HG03196 (cell line): Measurements from ENCODE around the gene POC1A.
"Not testable (repeated sequence)": the region's sequence is repeated elsewhere in the genome, so short reads cannot be mapped to it uniquely, and the experiment has no call there.

Source experiments
- ATAC-seq: cut with Tn5 transposase; IDR thresholded peaks from one replicate; pipeline ENCODE4 v1.9.1; 2021; ENCODE audit not compliant: unreplicated experiment

The POC1A gene

GRCh38 chr3:52184690-52185089, 30.5 kb upstream of the POC1A start:
- no peak for ATAC-seq

DNA sequence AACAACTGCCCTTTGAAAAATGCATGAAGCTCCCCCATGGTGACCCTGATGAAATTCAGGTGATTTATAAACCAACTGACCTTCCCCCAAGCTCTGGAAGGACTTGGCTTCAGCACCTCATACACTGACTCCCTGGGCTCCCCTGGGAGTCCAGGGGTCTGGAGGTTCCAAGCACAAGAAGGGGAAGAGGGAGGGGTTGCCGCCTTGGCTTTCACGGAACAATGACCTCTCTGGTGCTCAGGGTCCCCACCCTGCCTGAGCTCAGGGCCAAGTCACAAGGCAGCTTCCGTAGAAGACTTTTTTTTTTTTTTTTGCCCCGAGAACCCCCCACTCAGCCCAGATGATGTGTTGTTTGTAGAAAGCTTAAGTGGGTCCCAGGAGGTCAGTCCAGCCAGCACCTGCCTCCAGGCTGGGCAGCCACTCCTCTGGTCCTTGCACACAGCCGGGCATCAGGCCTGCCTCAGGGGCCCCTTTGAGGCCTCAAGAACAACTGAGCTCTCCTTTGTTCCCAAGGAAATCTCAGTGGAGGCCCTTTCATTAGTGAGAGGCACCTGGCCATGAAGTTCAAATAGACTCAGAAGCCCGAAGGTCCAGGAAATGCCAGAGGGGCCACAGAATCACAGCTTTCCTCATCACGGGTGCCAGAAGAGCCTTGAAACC, 29.7 kb upstream of the POC1A start:
- no peak for ATAC-seq

- no peak for ATAC-seq
Measured at GRCh38 chr3:52182691-52183090, 28.5 kb upstream of the POC1A start.

DNA sequence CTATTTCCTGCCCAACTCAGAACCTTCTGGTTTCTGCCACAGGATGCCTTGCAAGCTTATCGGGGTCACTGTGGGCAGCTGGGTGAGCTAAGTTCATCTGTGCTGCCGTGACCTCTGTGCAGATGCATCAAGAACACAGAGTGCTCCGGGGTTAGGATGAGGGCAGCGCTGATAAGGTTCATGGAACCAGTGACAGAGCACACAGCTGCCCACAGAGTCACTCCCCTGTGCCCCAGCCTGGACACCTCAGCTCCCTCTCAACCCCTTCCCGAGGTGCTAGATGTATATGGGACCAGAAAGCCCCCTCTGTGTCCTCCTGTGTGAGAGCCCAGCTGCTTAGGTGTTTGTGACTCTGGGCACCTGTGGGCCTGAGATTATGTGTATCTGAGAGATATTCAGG, 28.0 kb upstream of the POC1A start:
- ATAC-seq: no peak

DNA sequence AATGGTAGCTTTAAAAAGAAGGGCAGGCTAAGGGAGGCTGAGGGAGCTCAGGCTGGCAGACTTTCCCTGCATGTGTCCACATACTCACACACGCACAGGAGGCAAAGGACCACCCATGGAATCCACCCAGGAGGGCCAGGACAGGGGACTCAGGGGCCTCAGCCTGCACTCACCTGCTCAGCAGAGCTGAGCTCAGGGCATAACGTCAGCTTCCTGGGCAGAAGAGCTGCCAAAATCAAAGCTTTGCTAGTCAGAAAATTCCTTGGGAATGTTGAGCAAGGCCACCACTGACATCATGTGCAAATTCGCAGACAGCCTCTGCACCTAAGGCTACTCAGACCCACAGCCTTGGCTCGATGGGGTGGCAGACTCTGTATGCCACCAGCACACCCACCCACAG, 27.3 kb upstream of the POC1A start:
- no peak for ATAC-seq

DNA sequence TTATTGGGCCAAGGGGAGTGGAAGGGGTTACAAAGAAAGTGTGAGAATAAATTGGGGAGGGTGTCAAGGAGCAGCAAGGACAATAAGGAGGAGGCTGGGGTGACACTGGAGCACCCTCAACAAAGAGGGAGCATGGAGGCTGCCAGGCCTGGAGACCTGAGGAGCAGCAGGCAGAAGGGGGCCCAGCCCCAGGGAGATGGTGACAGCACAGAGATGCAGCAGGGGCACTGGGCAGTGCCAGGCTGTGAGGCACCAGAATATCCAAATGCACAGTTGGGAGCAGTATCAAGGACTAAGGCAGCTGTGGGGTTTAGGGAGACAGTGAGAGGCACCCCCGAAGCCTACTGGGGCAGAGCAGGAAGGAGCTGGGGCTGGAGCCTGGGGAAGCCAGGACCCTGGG, 24.3 kb upstream of the POC1A start:
- no peak for ATAC-seq

GRCh38 chr3:52178126-52178525, 23.9 kb upstream of the POC1A start:
- not testable (repeated sequence) for ATAC-seq

- ATAC-seq: no peak
Measured at GRCh38 chr3:52177701-52178042, 23.4 kb upstream of the POC1A start.

DNA sequence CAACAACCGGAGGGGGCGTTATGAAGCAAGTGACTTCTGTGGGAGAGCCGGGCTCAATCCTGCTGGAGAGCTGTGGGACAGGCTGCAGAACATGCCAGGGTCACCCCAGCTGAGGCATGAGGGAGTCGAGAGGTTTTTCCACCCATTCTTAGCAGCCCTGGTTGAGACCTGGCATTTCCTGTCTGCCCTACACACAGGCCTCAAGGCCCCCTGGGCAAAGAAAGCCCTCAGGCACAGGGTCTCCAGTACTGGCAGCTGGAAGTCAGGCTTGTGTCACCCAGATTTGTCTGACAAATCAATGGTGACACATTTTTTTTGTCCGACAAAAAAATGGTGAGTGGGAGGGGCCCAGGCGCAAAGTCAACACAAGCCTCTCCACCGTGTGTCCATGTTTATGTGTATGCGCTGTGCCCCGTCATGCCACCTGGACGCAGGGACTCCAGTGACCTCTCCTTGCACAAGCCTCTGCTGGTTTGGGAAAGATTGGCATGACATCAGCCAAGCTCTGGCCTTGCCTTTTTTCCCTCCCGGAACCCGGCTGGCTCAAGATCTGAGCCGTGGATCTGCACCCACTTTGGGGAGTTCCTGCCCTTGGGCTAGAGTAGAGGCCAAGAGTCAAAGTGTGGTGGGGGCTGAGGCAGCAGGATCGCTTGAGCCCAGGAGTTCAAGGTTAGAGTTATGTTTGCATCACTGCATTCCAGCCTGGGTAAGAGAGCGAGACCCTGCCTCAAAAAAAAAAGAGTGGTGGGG, 22.9 kb upstream of the POC1A start:
- ATAC-seq: no peak

DNA sequence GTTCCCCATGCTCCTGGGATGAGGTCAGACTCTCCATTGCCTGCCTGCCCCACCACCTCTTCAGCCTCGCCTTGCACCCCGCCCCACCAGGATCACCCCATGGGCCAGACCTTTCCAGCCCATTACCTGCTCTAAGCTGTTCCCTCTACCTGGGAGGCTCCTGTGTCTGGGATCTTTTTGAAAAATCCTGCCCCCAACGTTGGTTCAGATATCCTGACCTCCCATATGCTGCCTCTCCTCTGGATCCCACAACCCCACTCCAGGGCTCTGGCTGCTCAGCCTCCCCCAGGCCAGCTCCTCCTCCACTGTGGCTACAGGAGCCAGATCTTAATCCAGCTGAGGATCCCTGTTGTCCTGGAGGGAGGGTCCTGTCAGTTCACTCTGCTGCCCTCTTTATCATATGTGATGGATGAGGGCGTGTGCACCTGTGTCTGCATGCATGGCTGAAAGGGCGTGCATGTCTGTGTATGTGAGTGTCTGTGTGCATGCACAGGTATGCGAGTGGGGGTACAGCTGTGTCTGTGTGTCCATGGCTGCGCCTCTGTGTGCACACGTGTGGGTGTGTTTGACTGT, 22.0 kb upstream of the POC1A start:
- no peak for ATAC-seq

GRCh38 chr3:52175416-52176179, 21.4 kb upstream of the POC1A start:
- no peak for ATAC-seq

DNA sequence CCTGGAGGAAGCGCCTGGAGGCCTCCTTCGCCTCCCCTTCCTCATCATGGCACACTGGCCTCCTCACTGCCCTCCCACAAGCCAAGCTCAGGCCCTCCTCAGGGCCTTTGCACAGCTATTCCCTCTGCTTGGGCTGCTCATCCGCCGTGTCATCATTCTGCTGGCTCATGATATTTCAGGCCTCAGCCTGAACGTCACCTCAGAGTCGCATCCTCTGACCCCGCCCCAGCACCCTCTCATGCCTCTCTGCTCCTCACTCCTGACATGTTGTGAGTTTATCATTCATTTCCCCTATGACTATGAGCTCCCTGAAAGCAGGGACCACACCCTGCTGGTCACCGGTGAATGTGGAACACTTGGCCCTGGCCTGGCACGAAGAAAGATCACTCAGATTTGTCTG, 20.7 kb upstream of the POC1A start:
- ATAC-seq: no peak

DNA sequence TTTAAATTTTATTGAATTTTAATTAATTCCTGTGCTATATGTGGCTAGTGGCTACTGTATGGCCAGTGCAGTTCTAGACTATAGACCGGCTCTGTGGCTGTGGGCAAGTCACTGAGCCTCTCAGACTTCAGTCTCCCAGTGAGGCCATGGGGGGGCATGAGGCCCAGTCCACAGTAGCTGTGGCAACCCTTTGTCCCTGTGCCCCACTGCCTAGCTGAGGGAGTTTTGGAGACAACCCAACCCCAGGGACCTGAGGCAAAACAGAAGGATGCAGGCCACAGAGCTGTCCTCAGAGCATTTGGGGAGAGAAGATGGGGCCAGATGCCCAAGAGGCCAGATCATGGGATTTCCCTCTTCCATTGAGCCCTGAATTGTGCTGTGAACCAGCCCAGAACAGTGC, 18.9 kb upstream of the POC1A start:
- no peak for ATAC-seq

GRCh38 chr3:52172262-52172757, 18.1 kb upstream of the POC1A start:
- no peak for ATAC-seq

- no peak for ATAC-seq
Measured at GRCh38 chr3:52171514-52172261, 17.5 kb upstream of the POC1A start.

DNA sequence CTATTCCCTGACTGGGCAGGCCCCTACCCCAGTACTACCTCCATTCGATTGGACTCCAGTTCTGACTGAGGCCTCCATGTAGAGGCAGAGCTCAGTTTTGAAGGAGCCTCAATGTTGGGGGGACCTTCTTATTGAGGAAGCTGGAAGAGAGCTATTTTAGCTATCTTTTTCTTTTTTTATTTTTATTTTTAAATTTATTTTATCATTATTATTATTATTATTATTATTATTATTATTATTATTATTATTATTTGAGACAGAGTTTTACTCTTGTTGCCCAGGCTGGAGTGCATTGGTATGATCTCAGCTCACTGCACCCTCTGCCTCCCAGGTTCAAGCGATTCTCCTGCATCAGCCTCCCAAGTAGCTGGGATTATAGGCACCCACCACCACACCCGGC, 16.0 kb upstream of the POC1A start:
- ATAC-seq: not testable (repeated sequence)

GRCh38 chr3:52167240-52167639, 13.0 kb upstream of the POC1A start:
- no peak for ATAC-seq

DNA sequence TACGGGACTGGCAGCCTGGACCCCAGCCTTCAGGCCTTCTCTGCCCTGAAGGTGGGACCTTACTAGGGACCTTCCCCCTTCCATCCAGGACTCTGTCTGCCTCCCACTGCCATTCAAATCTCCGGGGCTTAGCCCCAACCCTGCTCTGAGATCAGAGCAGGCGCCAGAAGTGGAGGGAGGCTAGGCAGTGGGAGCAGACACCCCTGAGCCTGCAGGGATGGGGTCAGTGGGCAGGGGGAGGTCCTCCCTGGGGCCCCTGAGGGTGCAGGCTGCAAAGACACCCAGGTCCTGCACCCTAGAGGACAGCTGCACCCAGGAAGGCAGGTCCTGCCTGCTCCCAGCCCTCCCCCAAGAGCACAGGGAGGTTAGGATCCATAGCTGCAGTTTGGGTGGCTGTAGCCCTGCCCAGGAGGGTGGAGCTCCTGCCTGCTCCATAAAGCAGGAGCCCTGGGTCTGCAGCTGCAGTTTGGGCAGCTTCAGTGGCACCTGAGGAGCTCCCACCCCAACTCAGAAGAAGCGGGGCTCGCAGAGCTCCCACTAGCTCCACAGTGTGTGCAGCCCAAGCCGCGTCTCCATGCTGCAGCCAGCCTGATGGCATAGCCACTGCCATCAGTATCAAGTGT, 8.1 kb upstream of the POC1A start:
- no peak for ATAC-seq

- no peak for ATAC-seq
Measured at GRCh38 chr3:52159503-52159902, 5.3 kb upstream of the POC1A start.

GRCh38 chr3:52155912-52156311, 1.7 kb upstream of the POC1A start:
- no peak for ATAC-seq
